COLO668 (cell line): Measurements from ENCODE around the gene ZAP70.

Source experiments
- DNase-seq: peaks from one replicate; lab custom pipeline; 2025; ENCODE audit not compliant: unreplicated experiment; lab: John Stamatoyannopoulos, UW

ZAP70 gene

GRCh38 chr2:97732436-97733340, 19.3 kb downstream of the ZAP70 start:
- DNase-seq = no peak

- DNase-seq = no peak
Observed at GRCh38 chr2:97733341-97734035, 20.1 kb downstream of the ZAP70 start.

- DNase-seq = no peak
Observed at GRCh38 chr2:97734061-97735051, 21.0 kb downstream of the ZAP70 start.

- DNase-seq = no peak
Observed at GRCh38 chr2:97735161-97735561, 21.8 kb downstream of the ZAP70 start.

- no peak for DNase-seq
Observed at GRCh38 chr2:97736185-97736584, 22.8 kb downstream of the ZAP70 start.

- DNase-seq = no peak
Observed at GRCh38 chr2:97736608-97737330, 23.4 kb downstream of the ZAP70 start.

GRCh38 chr2:97737421-97738178, 24.2 kb downstream of the ZAP70 start:
- DNase-seq = no peak

GRCh38 chr2:97738179-97739019, 25.0 kb downstream of the ZAP70 start:
- no peak for DNase-seq

GRCh38 chr2:97739020-97739892, 25.9 kb downstream of the ZAP70 start:
- no peak for DNase-seq

- DNase-seq = no peak
Observed at GRCh38 chr2:97739893-97740245, 26.5 kb downstream of the ZAP70 start.

GRCh38 chr2:97740590-97741182, 27.3 kb downstream of the ZAP70 start:
- peak; percentile 66 for DNase-seq

GRCh38 chr2:97741251-97741650, 27.9 kb downstream of the ZAP70 start:
- no peak for DNase-seq

- DNase-seq = no peak
Observed at GRCh38 chr2:97741686-97742085, 28.3 kb downstream of the ZAP70 start.

GRCh38 chr2:97742381-97742847, 29.0 kb downstream of the ZAP70 start:
- no peak for DNase-seq

GRCh38 chr2:97743913-97744312, 30.5 kb downstream of the ZAP70 start:
- no peak for DNase-seq

- peak; percentile 17 for DNase-seq
Observed at GRCh38 chr2:97745474-97746174, 32.2 kb downstream of the ZAP70 start.

GRCh38 chr2:97747285-97747684, 33.9 kb downstream of the ZAP70 start:
- DNase-seq = no peak
